Astrocyte (in vitro differentiated cells and primary cell): ENCODE data around the gene GPX1.

Experiments used
- EZH2 ChIP-seq: IDR thresholded peaks from 2 replicates; pipeline ENCODE4 v1.6.1; 2012; ENCODE audit warnings: mild to moderate bottlenecking, low read length, inconsistent platforms; ENCODE audit not compliant: insufficient read depth
- TF ChIP-seq, protein P1 (sequence below): IDR thresholded peaks from 2 replicates; pipeline ENCODE4 v1.5.1; 2011; ENCODE audit warnings: low read depth, mild to moderate bottlenecking, inconsistent platforms, low read length, moderate library complexity; ENCODE audit not compliant: insufficient read depth

DNA sequence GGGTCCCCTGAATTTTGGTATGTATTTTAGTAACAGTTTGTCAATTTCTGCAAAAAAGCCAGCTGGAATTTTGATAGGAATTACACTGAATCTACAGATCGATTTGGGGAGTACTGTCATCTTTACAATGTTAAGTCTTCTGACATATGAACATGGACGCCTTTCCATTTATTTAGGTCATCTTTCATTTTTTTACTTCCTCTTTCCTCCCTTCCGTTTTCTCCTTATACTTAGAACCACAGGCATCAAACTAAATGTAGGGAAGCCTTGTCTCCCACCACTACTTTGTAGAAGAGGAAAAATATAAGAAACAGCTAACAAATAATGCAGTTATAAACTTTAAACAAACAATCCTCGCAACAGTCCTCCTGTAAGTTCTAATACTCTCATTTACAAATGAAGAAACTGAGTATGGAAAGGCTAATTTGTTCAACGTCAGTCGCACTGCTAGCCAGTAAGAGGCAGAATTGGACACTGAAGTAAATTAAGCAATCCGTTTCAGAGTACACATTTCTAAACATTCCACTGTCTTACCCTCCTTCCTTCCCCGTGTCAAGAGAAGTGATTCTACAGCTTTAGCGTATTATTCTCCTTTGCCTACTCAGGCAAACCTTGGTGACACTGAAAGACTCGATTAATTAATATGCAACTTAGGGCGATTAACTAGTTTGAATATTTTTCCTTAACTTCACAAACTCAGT is 28.1 kb upstream of the GPX1 start:
- TF ChIP-seq EZH2: no peak
- TF ChIP-seq, protein P1, sequence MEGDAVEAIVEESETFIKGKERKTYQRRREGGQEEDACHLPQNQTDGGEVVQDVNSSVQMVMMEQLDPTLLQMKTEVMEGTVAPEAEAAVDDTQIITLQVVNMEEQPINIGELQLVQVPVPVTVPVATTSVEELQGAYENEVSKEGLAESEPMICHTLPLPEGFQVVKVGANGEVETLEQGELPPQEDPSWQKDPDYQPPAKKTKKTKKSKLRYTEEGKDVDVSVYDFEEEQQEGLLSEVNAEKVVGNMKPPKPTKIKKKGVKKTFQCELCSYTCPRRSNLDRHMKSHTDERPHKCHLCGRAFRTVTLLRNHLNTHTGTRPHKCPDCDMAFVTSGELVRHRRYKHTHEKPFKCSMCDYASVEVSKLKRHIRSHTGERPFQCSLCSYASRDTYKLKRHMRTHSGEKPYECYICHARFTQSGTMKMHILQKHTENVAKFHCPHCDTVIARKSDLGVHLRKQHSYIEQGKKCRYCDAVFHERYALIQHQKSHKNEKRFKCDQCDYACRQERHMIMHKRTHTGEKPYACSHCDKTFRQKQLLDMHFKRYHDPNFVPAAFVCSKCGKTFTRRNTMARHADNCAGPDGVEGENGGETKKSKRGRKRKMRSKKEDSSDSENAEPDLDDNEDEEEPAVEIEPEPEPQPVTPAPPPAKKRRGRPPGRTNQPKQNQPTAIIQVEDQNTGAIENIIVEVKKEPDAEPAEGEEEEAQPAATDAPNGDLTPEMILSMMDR: no peak
